Skin of body (tissue), 2 donors: ENCODE results near the gene FAM186B. TPM values are rescaled to one million over a fixed set of nuclear protein-coding genes. Genes with fewer than 3 reads are reported as not detected.

Experiments used
- DNase-seq: peaks from one replicate; lab custom pipeline; 2025; lab: John Stamatoyannopoulos, UW
- total RNA-seq: library from RNA; depleted of rRNA; stranded (reverse); fragments of >200 nt; gene quantifications from one replicate; pipeline ENCODE4 v1.2.3, GENCODE V29; 2014

FAM186B gene
- total RNA-seq, 1 donor from 2014 or later, result 0.59 TPM

- DNase-seq, result peak; percentile 87
These were observed 37.6 kb downstream of the FAM186B start, which contains the start of gene MCRS1 for GRCh38 chr12:49567611-49568441. Gene MCRS1 (minus strand): TSS chr12:49568142. CDS start chr12:49566731, 1,411 bp downstream.

GRCh38 chr12:49567302-49567610, 38.2 kb downstream of the FAM186B start:
- DNase-seq, result no peak

- DNase-seq, result no peak
These were observed 39.1 kb downstream of the FAM186B start for GRCh38 chr12:49566361-49566760.

GRCh38 chr12:49565406-49566265, 39.8 kb downstream of the FAM186B start:
- no peak for DNase-seq

GRCh38 chr12:49564686-49565405, 40.6 kb downstream of the FAM186B start:
- DNase-seq, result no peak

GRCh38 chr12:49563951-49564685, 41.3 kb downstream of the FAM186B start:
- DNase-seq, result no peak

- DNase-seq, result no peak
These were observed 42.6 kb downstream of the FAM186B start for GRCh38 chr12:49562831-49563230.

GRCh38 chr12:49562233-49562632, 43.2 kb downstream of the FAM186B start:
- no peak for DNase-seq

GRCh38 chr12:49560695-49561094, 44.7 kb downstream of the FAM186B start:
- DNase-seq, result no peak

GRCh38 chr12:49559011-49559675, 46.3 kb downstream of the FAM186B start:
- no peak for DNase-seq

- DNase-seq, result no peak
These were observed 46.9 kb downstream of the FAM186B start for GRCh38 chr12:49558526-49558925.

- no peak for DNase-seq
These were observed 47.6 kb downstream of the FAM186B start for GRCh38 chr12:49557917-49558215.

- no peak for DNase-seq
These were observed 48.1 kb downstream of the FAM186B start for GRCh38 chr12:49557187-49557916.

- DNase-seq, result no peak
These were observed 48.9 kb downstream of the FAM186B start for GRCh38 chr12:49556391-49557186.

- DNase-seq, result no peak
These were observed 49.6 kb downstream of the FAM186B start for GRCh38 chr12:49555631-49556390.

GRCh38 chr12:49554266-49554665, 51.2 kb downstream of the FAM186B start:
- no peak for DNase-seq

- no peak for DNase-seq
These were observed 51.8 kb downstream of the FAM186B start for GRCh38 chr12:49553512-49554088.

GRCh38 chr12:49552899-49553298, 52.5 kb downstream of the FAM186B start:
- DNase-seq, result no peak
